ENCODE measurements around the gene ARHGEF10L.

DNA sequence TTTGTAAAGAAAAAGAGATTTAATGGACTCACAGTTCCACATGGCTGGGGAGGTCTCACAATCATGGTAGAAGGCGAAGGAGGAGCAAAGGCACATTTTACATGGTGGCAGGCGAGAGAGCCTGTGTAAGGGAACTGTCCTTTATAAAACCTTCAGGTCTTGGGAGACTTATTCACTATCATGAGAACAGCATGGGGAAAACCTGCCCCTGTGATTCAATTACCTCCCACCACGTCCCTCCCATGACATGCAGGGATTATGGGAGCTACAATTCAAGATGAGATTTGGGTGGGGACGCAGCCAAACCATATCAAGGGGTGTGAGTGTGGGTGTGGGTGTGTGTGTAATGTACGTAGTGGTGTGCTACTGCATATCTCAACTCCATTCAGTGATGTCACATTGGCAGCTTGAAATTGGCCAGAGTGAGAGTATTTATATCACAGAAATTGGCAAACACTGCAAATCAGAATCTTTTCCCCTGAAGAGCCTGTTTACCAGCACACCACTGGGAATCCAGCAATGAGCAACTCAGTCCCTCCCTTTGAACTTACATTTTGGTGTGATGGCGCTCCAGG lies 5.4 kb downstream of the ARHGEF10L start:
- TF ChIP-seq, protein P1, sequence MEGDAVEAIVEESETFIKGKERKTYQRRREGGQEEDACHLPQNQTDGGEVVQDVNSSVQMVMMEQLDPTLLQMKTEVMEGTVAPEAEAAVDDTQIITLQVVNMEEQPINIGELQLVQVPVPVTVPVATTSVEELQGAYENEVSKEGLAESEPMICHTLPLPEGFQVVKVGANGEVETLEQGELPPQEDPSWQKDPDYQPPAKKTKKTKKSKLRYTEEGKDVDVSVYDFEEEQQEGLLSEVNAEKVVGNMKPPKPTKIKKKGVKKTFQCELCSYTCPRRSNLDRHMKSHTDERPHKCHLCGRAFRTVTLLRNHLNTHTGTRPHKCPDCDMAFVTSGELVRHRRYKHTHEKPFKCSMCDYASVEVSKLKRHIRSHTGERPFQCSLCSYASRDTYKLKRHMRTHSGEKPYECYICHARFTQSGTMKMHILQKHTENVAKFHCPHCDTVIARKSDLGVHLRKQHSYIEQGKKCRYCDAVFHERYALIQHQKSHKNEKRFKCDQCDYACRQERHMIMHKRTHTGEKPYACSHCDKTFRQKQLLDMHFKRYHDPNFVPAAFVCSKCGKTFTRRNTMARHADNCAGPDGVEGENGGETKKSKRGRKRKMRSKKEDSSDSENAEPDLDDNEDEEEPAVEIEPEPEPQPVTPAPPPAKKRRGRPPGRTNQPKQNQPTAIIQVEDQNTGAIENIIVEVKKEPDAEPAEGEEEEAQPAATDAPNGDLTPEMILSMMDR (optimal IDR thresholded peaks at IDR 0.05 in 1 of 3, IDR thresholded peaks at IDR 0.05 in 1 of 3, conservative IDR thresholded peaks at IDR 0.05 in 1 of 3; ENCODE audit: extremely low read depth in 1 of 3, insufficient read depth in 2 of 3, low read length in 3 of 3), result no peak
- TF ChIP-seq EZH2 (IDR thresholded peaks at IDR 0.05; ENCODE audit: low read length), result no peak

All from keratinocyte (primary cell).